H1 (cell line): Measurements from ENCODE around the gene PFN2. TPM values are rescaled to one million over a fixed set of nuclear protein-coding genes. Genes with fewer than 3 reads are reported as not detected.

Experiments used
- CEBPB ChIP-seq: IDR thresholded peaks from 2 replicates; pipeline ENCODE4 v1.6.1; 2012; ENCODE audit warnings: low read depth, low read length
- CREB1 ChIP-seq: IDR thresholded peaks from 2 replicates; pipeline ENCODE4 v1.6.1; 2012; ENCODE audit warnings: inconsistent platforms
- EZH2 ChIP-seq: fragments of 200-600 bp; sonication (generic); IDR thresholded peaks from 2 replicates; pipeline ENCODE4 v1.7.1; 2012; ENCODE audit warnings: low read depth, mild to moderate bottlenecking, moderate library complexity, low read length, inconsistent platforms; ENCODE audit not compliant: severe bottlenecking
- FOSL1 ChIP-seq: IDR thresholded peaks from 2 replicates; pipeline ENCODE4 v1.6.1; 2011; ENCODE audit warnings: mild to moderate bottlenecking, low read depth, low read length, moderate library complexity; ENCODE audit not compliant: insufficient read depth
- JUN ChIP-seq: IDR thresholded peaks from 2 replicates; pipeline ENCODE4 v1.6.1; 2011; ENCODE audit warnings: low read depth, mild to moderate bottlenecking, improper control_type of control experiment, low read length
- KDM1A ChIP-seq: fragments of 200-600, 300-600 bp; sonication (generic); IDR thresholded peaks from 2 replicates; pipeline ENCODE4 v1.7.1; 2016; ENCODE audit warnings: mild to moderate bottlenecking, low read length, borderline replicate concordance
- KDM4A ChIP-seq: IDR thresholded peaks from one replicate; pipeline ENCODE4 v1.7.1; 2012; ENCODE audit warnings: low read depth, mild to moderate bottlenecking, moderate library complexity, low read length, inconsistent platforms; ENCODE audit not compliant: severe bottlenecking
- POLR2A ChIP-seq, 2 experiments: IDR thresholded peaks; 1 replicate in 1 of 2; 2 replicates in 1 of 2; pipeline ENCODE4 v1.6.1; 2011; ENCODE audit warnings: low read depth in 2 of 2, low read length in 2 of 2, mild to moderate bottlenecking in 2 of 2; ENCODE audit errors: control extremely low read depth in 1 of 2
- POU5F1 ChIP-seq: IDR thresholded peaks from 2 replicates; pipeline ENCODE4 v1.6.1; 2011; ENCODE audit warnings: low read depth, mild to moderate bottlenecking, low read length, moderate library complexity
- RBBP5 ChIP-seq: IDR thresholded peaks from 2 replicates; pipeline ENCODE4 v1.7.1; 2012; ENCODE audit warnings: low read depth, mild to moderate bottlenecking, inconsistent platforms, low read length, moderate library complexity, borderline replicate concordance
- RNF2 ChIP-seq: fragments of 200-900, 300-1000 bp; sonication (generic); IDR thresholded peaks from 2 replicates; pipeline ENCODE4 v1.7.1; 2016; ENCODE audit warnings: borderline replicate concordance, low read depth, mild to moderate bottlenecking, antibody characterized with exemption, low read length; ENCODE audit not compliant: poor library complexity, severe bottlenecking; ENCODE audit errors: missing control alignments
- RXRA ChIP-seq: IDR thresholded peaks from 2 replicates; pipeline ENCODE4 v1.6.1; 2011; ENCODE audit warnings: low read depth, mild to moderate bottlenecking, low read length, moderate library complexity; ENCODE audit not compliant: insufficient read depth
- SIN3A ChIP-seq, 2 experiments: IDR thresholded peaks in 1 of 2; conservative IDR thresholded peaks in 1 of 2; 2 replicates each; pipeline ENCODE4 v1.6.1; 2011 to 2012; ENCODE audit warnings: low read length in 2 of 2, improper control_type of control experiment in 1 of 2, low read depth in 1 of 2, mild to moderate bottlenecking in 1 of 2
- TAF1 ChIP-seq: IDR thresholded peaks from 2 replicates; pipeline ENCODE4 v1.6.1; 2011; ENCODE audit warnings: mild to moderate bottlenecking, low read depth, low read length
- polyA plus RNA-seq, 7 experiments: library from polyadenylated mRNA; depleted of rRNA in 3 of 7; stranded (reverse) in 5 of 7; unstranded in 2 of 7; fragments of >200 nt in 5 of 7; fragments of 200-250 nt in 2 of 7; gene quantifications; 1 replicate in 5 of 7; 2 replicates in 1 of 7; 4 replicates in 1 of 7; pipeline versions ENCODE4 v1.2.1 to v1.2.3, GENCODE V29; 2011 to 2013; ENCODE audit warnings: missing spikeins in 2 of 7, mixed read lengths in 2 of 7
- total RNA-seq: library from RNA; stranded (reverse); fragmentation: NEBNext Ultra II Directional; extraction: Animal tissue kit (Norgen Biotek cat#: 25700); gene quantifications from 2 replicates; pipeline ENCODE4 v1.2.1, GENCODE V29; 2021
- TF ChIP-seq, protein P1 (sequence below): IDR thresholded peaks from 2 replicates; pipeline ENCODE4 v1.6.1; 2012; ENCODE audit warnings: low read length, inconsistent platforms
- TF ChIP-seq, protein P2 (sequence below): IDR thresholded peaks from 2 replicates; pipeline ENCODE4 v1.6.1; 2011; ENCODE audit warnings: low read length, improper control_type of control experiment

PFN2 gene
- total and polyA plus RNA-seq, 2 of the 8 experiments (the other 6 are each of a cell fraction or from before 2014, with no cell fraction given), result 175 to 311 TPM

DNA sequence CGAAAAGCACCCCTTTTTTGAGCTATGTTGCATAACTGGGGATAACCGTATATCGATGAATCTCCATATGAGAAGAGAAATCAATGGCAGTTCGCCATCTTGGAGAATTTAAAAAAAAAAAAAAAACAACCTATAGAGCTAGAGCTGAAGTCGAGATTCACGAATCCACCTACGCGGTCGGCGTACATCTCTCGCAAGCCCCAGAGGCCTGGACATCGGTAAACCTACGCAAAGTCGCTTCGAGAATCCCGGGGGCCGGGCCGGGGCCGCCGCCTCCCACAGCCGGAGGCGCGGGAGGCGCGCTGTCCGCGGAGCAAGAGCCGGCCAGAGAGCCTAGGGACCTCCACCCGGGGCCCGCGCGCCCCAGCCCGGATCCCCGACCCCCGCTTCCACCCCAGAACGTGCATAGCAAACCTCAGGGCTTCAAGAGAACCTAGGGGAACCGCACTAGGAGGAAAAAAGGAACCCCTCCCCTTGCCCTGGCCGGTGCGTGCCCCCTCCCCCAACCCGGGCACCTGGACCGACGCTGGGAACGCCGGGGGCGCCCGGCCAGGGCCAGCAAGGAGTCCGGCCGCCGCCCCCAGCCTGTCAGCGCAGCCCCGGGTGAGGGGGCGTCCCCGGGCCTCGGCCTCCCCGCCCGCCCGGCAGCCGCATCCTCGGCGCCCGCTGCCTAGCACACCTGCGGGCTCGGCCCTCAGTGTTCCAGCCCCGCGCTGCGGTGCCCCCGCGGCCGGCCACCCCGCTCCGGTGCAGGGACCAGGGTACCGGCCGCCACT, 567 bp downstream of the PFN2 start (continued):
- TF ChIP-seq RBBP5 (no peak), RXRA (no peak), KDM4A (peak; percentile 10), CREB1 (no peak), CEBPB (no peak), KDM1A (peak; percentile 56; the same call in 1 of the 2 replicates), SIN3A (conservative IDR thresholded peaks at IDR 0.05 in 1 of 2, IDR thresholded peaks at IDR 0.05 in 1 of 2; ENCODE audit: low read depth in 1 of 2, low read length in 2 of 2) (0 out of 4 replicates have a peak, but pooled peaks of 1 of the 2 experiments have one; percentile 39), TAF1 (peak; percentile 48), JUN (no peak), FOSL1 (peak; percentile 64; the same call in 1 of the 2 replicates), POU5F1 (no peak), POLR2A (IDR thresholded peaks at IDR 0.05; ENCODE audit: control extremely low read depth in 1 of 2, low read depth in 2 of 2, low read length in 2 of 2) (peak; percentile 39 to 68), EZH2 (no peak), RNF2 (no peak)
- TF ChIP-seq, protein P1, sequence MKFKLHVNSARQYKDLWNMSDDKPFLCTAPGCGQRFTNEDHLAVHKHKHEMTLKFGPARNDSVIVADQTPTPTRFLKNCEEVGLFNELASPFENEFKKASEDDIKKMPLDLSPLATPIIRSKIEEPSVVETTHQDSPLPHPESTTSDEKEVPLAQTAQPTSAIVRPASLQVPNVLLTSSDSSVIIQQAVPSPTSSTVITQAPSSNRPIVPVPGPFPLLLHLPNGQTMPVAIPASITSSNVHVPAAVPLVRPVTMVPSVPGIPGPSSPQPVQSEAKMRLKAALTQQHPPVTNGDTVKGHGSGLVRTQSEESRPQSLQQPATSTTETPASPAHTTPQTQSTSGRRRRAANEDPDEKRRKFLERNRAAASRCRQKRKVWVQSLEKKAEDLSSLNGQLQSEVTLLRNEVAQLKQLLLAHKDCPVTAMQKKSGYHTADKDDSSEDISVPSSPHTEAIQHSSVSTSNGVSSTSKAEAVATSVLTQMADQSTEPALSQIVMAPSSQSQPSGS, result no peak
- TF ChIP-seq, protein P2, sequence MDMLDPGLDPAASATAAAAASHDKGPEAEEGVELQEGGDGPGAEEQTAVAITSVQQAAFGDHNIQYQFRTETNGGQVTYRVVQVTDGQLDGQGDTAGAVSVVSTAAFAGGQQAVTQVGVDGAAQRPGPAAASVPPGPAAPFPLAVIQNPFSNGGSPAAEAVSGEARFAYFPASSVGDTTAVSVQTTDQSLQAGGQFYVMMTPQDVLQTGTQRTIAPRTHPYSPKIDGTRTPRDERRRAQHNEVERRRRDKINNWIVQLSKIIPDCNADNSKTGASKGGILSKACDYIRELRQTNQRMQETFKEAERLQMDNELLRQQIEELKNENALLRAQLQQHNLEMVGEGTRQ, result no peak
